ENCODE data around the gene CLRN3.

Gene CLRN3

GRCh38 chr10:127925471-127926207 is 32.9 kb upstream of the CLRN3 start:
- no peak for ATAC-seq
- TF ChIP-seq ISL1 (CRISPR knock-in tag; IDR thresholded peaks at IDR 0.05) (no peak), ZNF565 (CRISPR knock-in tag; conservative IDR thresholded peaks at IDR 0.05; ENCODE audit: low read depth) (no peak), ZNF8 (CRISPR knock-in tag; IDR thresholded peaks at IDR 0.05) (no peak), ZNF70 (CRISPR knock-in tag; IDR thresholded peaks at IDR 0.05) (no peak), ZC3H10 (CRISPR knock-in tag; IDR thresholded peaks at IDR 0.05) (no peak), CSDC2 (CRISPR knock-in tag; IDR thresholded peaks at IDR 0.05) (no peak), CREB5 (CRISPR knock-in tag; IDR thresholded peaks at IDR 0.05; ENCODE audit: low read depth) (no peak), TCF4 (CRISPR knock-in tag; IDR thresholded peaks at IDR 0.05; ENCODE audit: borderline replicate concordance) (no peak), RARB (CRISPR knock-in tag; IDR thresholded peaks at IDR 0.05) (no peak), TOX (CRISPR knock-in tag; IDR thresholded peaks at IDR 0.05; ENCODE audit: borderline replicate concordance) (no peak), PPARA (CRISPR knock-in tag; IDR thresholded peaks at IDR 0.05; ENCODE audit: borderline replicate concordance) (no peak), ZFP3 (CRISPR knock-in tag; IDR thresholded peaks at IDR 0.05) (no peak), OSR1 (CRISPR knock-in tag; IDR thresholded peaks at IDR 0.05) (no peak), BACH2 (CRISPR knock-in tag; IDR thresholded peaks at IDR 0.05; ENCODE audit: borderline replicate concordance) (no peak)
- TF ChIP-seq, protein P1, sequence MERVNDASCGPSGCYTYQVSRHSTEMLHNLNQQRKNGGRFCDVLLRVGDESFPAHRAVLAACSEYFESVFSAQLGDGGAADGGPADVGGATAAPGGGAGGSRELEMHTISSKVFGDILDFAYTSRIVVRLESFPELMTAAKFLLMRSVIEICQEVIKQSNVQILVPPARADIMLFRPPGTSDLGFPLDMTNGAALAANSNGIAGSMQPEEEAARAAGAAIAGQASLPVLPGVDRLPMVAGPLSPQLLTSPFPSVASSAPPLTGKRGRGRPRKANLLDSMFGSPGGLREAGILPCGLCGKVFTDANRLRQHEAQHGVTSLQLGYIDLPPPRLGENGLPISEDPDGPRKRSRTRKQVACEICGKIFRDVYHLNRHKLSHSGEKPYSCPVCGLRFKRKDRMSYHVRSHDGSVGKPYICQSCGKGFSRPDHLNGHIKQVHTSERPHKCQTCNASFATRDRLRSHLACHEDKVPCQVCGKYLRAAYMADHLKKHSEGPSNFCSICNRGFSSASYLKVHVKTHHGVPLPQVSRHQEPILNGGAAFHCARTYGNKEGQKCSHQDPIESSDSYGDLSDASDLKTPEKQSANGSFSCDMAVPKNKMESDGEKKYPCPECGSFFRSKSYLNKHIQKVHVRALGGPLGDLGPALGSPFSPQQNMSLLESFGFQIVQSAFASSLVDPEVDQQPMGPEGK (CRISPR knock-in tag; IDR thresholded peaks at IDR 0.05; ENCODE audit: borderline replicate concordance), result no peak
- TF ChIP-seq, protein P2, sequence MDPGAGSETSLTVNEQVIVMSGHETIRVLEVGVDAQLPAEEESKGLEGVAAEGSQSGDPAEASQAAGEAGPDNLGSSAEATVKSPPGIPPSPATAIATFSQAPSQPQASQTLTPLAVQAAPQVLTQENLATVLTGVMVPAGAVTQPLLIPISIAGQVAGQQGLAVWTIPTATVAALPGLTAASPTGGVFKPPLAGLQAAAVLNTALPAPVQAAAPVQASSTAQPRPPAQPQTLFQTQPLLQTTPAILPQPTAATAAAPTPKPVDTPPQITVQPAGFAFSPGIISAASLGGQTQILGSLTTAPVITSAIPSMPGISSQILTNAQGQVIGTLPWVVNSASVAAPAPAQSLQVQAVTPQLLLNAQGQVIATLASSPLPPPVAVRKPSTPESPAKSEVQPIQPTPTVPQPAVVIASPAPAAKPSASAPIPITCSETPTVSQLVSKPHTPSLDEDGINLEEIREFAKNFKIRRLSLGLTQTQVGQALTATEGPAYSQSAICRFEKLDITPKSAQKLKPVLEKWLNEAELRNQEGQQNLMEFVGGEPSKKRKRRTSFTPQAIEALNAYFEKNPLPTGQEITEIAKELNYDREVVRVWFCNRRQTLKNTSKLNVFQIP (CRISPR knock-in tag; IDR thresholded peaks at IDR 0.05; ENCODE audit: borderline replicate concordance, low read depth), result no peak

- no peak for ATAC-seq
- TF ChIP-seq ZC3H10 (CRISPR knock-in tag; IDR thresholded peaks at IDR 0.05) (no peak), ZNF8 (CRISPR knock-in tag; IDR thresholded peaks at IDR 0.05) (no peak), PPARA (CRISPR knock-in tag; IDR thresholded peaks at IDR 0.05; ENCODE audit: borderline replicate concordance) (no peak), GLIS3 (CRISPR knock-in tag; IDR thresholded peaks at IDR 0.05) (no peak), CSDC2 (CRISPR knock-in tag; IDR thresholded peaks at IDR 0.05) (no peak), OSR1 (CRISPR knock-in tag; IDR thresholded peaks at IDR 0.05) (no peak), RARB (CRISPR knock-in tag; IDR thresholded peaks at IDR 0.05) (no peak), BACH2 (CRISPR knock-in tag; IDR thresholded peaks at IDR 0.05; ENCODE audit: borderline replicate concordance) (no peak), TCF4 (CRISPR knock-in tag; IDR thresholded peaks at IDR 0.05; ENCODE audit: borderline replicate concordance) (no peak), ESRRG (CRISPR knock-in tag; IDR thresholded peaks at IDR 0.05) (no peak), ISL1 (CRISPR knock-in tag; IDR thresholded peaks at IDR 0.05) (no peak), ZFP30 (CRISPR knock-in tag; IDR thresholded peaks at IDR 0.05) (no peak), ZFP3 (CRISPR knock-in tag; IDR thresholded peaks at IDR 0.05) (no peak), ARNTL (CRISPR knock-in tag; IDR thresholded peaks at IDR 0.05; ENCODE audit: borderline replicate concordance, low read depth) (no peak)
- TF ChIP-seq, protein P2 (CRISPR knock-in tag; IDR thresholded peaks at IDR 0.05; ENCODE audit: borderline replicate concordance, low read depth), result no peak
- TF ChIP-seq, protein P3, sequence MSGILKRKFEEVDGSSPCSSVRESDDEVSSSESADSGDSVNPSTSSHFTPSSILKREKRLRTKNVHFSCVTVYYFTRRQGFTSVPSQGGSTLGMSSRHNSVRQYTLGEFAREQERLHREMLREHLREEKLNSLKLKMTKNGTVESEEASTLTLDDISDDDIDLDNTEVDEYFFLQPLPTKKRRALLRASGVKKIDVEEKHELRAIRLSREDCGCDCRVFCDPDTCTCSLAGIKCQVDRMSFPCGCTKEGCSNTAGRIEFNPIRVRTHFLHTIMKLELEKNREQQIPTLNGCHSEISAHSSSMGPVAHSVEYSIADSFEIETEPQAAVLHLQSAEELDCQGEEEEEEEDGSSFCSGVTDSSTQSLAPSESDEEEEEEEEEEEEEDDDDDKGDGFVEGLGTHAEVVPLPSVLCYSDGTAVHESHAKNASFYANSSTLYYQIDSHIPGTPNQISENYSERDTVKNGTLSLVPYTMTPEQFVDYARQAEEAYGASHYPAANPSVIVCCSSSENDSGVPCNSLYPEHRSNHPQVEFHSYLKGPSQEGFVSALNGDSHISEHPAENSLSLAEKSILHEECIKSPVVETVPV (CRISPR knock-in tag; IDR thresholded peaks at IDR 0.05), result no peak
- TF ChIP-seq, protein P1 (CRISPR knock-in tag; IDR thresholded peaks at IDR 0.05; ENCODE audit: borderline replicate concordance), result no peak
Observed at GRCh38 chr10:127923646-127924045, 30.9 kb upstream of the CLRN3 start.
